ENCODE measurements around the gene RPL10A.

Gene RPL10A

GRCh38 chr6:35449287-35449881 lies 18.8 kb upstream of the RPL10A start:
- DNase-seq, result peak; percentile 22

- no peak for DNase-seq
Observed at GRCh38 chr6:35451354-35452182, 16.6 kb upstream of the RPL10A start.

GRCh38 chr6:35452183-35453090 lies 15.8 kb upstream of the RPL10A start, which contains the start of gene FANCE:
TSS of gene FANCE (plus strand) at chr6:35452338. CDS start at chr6:35452546, 208 bp downstream.
- no peak for DNase-seq

GRCh38 chr6:35453236-35453635 lies 15.0 kb upstream of the RPL10A start:
- no peak for DNase-seq

- DNase-seq, result peak; percentile 18
Observed at GRCh38 chr6:35454391-35455110, 13.7 kb upstream of the RPL10A start.

GRCh38 chr6:35457907-35458306 lies 10.3 kb upstream of the RPL10A start:
- DNase-seq, result no peak

GRCh38 chr6:35461270-35461669 lies 6.9 kb upstream of the RPL10A start:
- no peak for DNase-seq

- no peak for DNase-seq
Observed at GRCh38 chr6:35463292-35463691, 4.9 kb upstream of the RPL10A start.

GRCh38 chr6:35465646-35466045 lies 2.6 kb upstream of the RPL10A start:
- DNase-seq, result no peak

- DNase-seq, result no peak
Observed at GRCh38 chr6:35468980-35469750, 964 bp downstream of the RPL10A start.

GRCh38 chr6:35469751-35470662 lies 1.8 kb downstream of the RPL10A start:
- DNase-seq, result no peak

GRCh38 chr6:35470663-35471120 lies 2.5 kb downstream of the RPL10A start:
- no peak for DNase-seq

GRCh38 chr6:35471836-35472345 lies 3.7 kb downstream of the RPL10A start:
- no peak for DNase-seq

GRCh38 chr6:35473075-35473849 lies 5.1 kb downstream of the RPL10A start:
- DNase-seq, result no peak

- no peak for DNase-seq
Observed at GRCh38 chr6:35473850-35474130, 5.6 kb downstream of the RPL10A start.

- no peak for DNase-seq
Observed at GRCh38 chr6:35474131-35474941, 6.1 kb downstream of the RPL10A start.

GRCh38 chr6:35474942-35475570 lies 6.9 kb downstream of the RPL10A start:
- DNase-seq, result no peak

GRCh38 chr6:35475573-35475972 lies 7.4 kb downstream of the RPL10A start:
- DNase-seq, result no peak

Measured in DMS 273 treated with DMSO at 0.1 percent for 48 hours (cell line).